Right lobe of liver (tissue), 6 donors: ENCODE data around the gene MEIS2. TPM values are rescaled to one million over a fixed set of nuclear protein-coding genes. Genes with fewer than 3 reads are reported as not detected.

ENCODE experiments used
- ATAC-seq, 4 donors: fragments of 200-7000 bp; cut with Tn5 transposase; one replicate each; pipeline ENCODE4 v1.9.1; 2020; ENCODE audit warnings: mild to moderate bottlenecking in 4 of 4, moderate library complexity in 4 of 4
- DNase-seq, 3 donors: peaks; one replicate each; pipeline ENCODE4 v3.0.0-alpha.2; 2020
- H3K27ac ChIP-seq, 3 donors: fragments of 200-600 bp; one replicate each; pipeline ENCODE4 v1.8.0; 2022
- H3K27me3 ChIP-seq, 2 donors: fragments of 200-600 bp; one replicate each; pipeline ENCODE4 v1.8.0; 2022
- H3K36me3 ChIP-seq, 4 donors: fragments of 200-600 bp; sonication (generic) in 1 of 4; one replicate each; pipeline versions ENCODE4 v1.5.1 to v1.8.0; 2017 to 2022; ENCODE audit warnings: control low read depth in 1 of 4
- H3K4me1 ChIP-seq, 4 donors: fragments of 200-600 bp; sonication (generic) in 1 of 4; one replicate each; pipeline versions ENCODE4 v1.5.1 to v1.8.0; 2017 to 2022; ENCODE audit warnings: control low read depth in 1 of 4
- H3K4me3 ChIP-seq, 3 donors: fragments of 200-600 bp; one replicate each; pipeline ENCODE4 v1.8.0; 2022
- H3K9me3 ChIP-seq, 4 donors: fragments of 200-600 bp; sonication (generic) in 1 of 4; one replicate each; pipeline versions ENCODE4 v1.5.1 to v1.8.0; 2017 to 2022; ENCODE audit warnings: control low read depth in 1 of 4
- CTCF ChIP-seq, 4 donors: fragments of 200-600 bp in 3 of 4; fragments of 450-650 bp in 1 of 4; IDR thresholded peaks; one replicate each; pipeline versions ENCODE4 v1.5.1 to v1.8.0; 2016 to 2022; ENCODE audit warnings: antibody characterized with exemption in 4 of 4, mild to moderate bottlenecking in 2 of 4
- POLR2A ChIP-seq: fragments of 450-650 bp; IDR thresholded peaks from one replicate; pipeline ENCODE4 v1.6.1; 2017; ENCODE audit warnings: antibody characterized with exemption, mild to moderate bottlenecking
- WGBS: methylation state at CpG from one replicate; pipeline ENCODE4 v1.1.6; 2018; ENCODE audit warnings: low coverage, low lambda C conversion rate; ENCODE audit not compliant: insufficient coverage; ENCODE audit errors: missing lambda C conversion rate; 5-methylcytosine and 5-hydroxymethylcytosine counted together
- intact Hi-C, 2 donors: fragments of 100-400 bp; cut with DNase I; formaldehyde crosslinking; loops; one replicate each; pipeline versions ENCODE4 v1.11.2 to v1.14.1; 2022
- total RNA-seq, 6 experiments: library from RNA; depleted of rRNA in 2 of 6; stranded (reverse); fragments of >200 nt in 2 of 6; fragmentation: NEBNext Ultra II Directional in 3 of 6; extraction: Animal tissue kit (Norgen Biotek cat#: 25700) in 3 of 6; gene quantifications; one replicate each; pipeline versions ENCODE4 v1.1.0 to v1.2.4, GENCODE V29; 2016 to 2023
- donor health status: DM: no; HTN: yes; CAD: no.
- donor health status: DM: no; HTN: no; CAD: no.
- donor health status: DM: no; HTN: no; CAD: no.
- donor health status: DM: no; HTN: yes; CAD: no.
- donor health status: DM: no; HTN: yes; CAD: no.

Gene MEIS2
- total RNA-seq, 6 experiments from 2014 or later, result 6.1 to 18.0 (median 7.9) TPM

- Histone ChIP-seq H3K4me3 (no peak overlapping the region), H3K27ac (no peak overlapping the region), H3K9me3 (no peaks in the 10 kb centered on the region), H3K27me3 (no peaks in the 10 kb centered on the region), H3K4me1 (peaks cover 0 to 5% (median 0%) of the 10 kb centered on the region in 4 donors), H3K36me3 (peaks cover 0 to 2% (median under 1%) of the 10 kb centered on the region in 4 donors)
- TF ChIP-seq CTCF (IDR thresholded peaks at IDR 0.05) (no peak), POLR2A (no peak)
- ATAC-seq (no peak), DNase-seq (no peak)
- intact Hi-C loops, result no loop called here
These were observed 23.8 kb downstream of the MEIS2 start for GRCh38 chr15:37076543-37076942.

- Histone ChIP-seq H3K36me3 (no peaks in the 10 kb centered on the region), H3K4me1 (peaks cover 0 to 4% (median 0%) of the 10 kb centered on the region in 4 donors), H3K4me3 (no peak overlapping the region), H3K27me3 (no peaks in the 10 kb centered on the region), H3K9me3 (no peaks in the 10 kb centered on the region), H3K27ac (no peak overlapping the region)
- no peak for ATAC-seq
- DNase-seq, result no peak
- intact Hi-C loops, result no loop called here
- TF ChIP-seq CTCF (IDR thresholded peaks at IDR 0.05) (no peak), POLR2A (no peak)
- 76% methylated on average over 4 of the region's 4 CpGs for WGBS
These were observed 24.6 kb downstream of the MEIS2 start for GRCh38 chr15:37075777-37076176.

- no peak for TF ChIP-seq CTCF (IDR thresholded peaks at IDR 0.05)
- TF ChIP-seq POLR2A, result no peak
- ATAC-seq (no peak), DNase-seq (no peak)
- intact Hi-C loops, result no loop called here
- Histone ChIP-seq H3K9me3 (no peaks in the 10 kb centered on the region), H3K4me3 (no peak overlapping the region), H3K36me3 (no peaks in the 10 kb centered on the region), H3K27me3 (no peaks in the 10 kb centered on the region), H3K27ac (no peak overlapping the region), H3K4me1 (no peaks in the 10 kb centered on the region)
- WGBS, result 100% methylated on average over 1 of the region's 1 CpG
These were observed 28.2 kb downstream of the MEIS2 start for GRCh38 chr15:37072181-37072580.

GRCh38 chr15:37071134-37071533 is 29.2 kb downstream of the MEIS2 start:
- intact Hi-C loops, result no loop called here
- no peaks in the 10 kb centered on the region for H3K9me3 ChIP-seq
- no peak overlapping the region for H3K27ac ChIP-seq
- no peaks in the 10 kb centered on the region for H3K27me3 ChIP-seq
- TF ChIP-seq POLR2A, result no peak
- no peak for TF ChIP-seq CTCF (IDR thresholded peaks at IDR 0.05)
- H3K4me3 ChIP-seq, result no peak overlapping the region
- WGBS, result 79% methylated on average over 3 of the region's 3 CpGs
- ATAC-seq (no peak), DNase-seq (no peak)
- H3K4me1 ChIP-seq, result no peaks in the 10 kb centered on the region
- no peaks in the 10 kb centered on the region for H3K36me3 ChIP-seq

- no peak for TF ChIP-seq CTCF (IDR thresholded peaks at IDR 0.05)
- no peak for TF ChIP-seq POLR2A
- intact Hi-C loops, result no loop called here
- Histone ChIP-seq H3K27ac (no peak overlapping the region), H3K36me3 (no peaks in the 10 kb centered on the region), H3K4me1 (no peaks in the 10 kb centered on the region), H3K27me3 (no peaks in the 10 kb centered on the region), H3K9me3 (no peaks in the 10 kb centered on the region), H3K4me3 (no peak overlapping the region)
- whole genome bisulfite sequencing, result 71% methylated on average over 2 of the region's 2 CpGs
- ATAC-seq, result no peak
- DNase-seq, result no peak
These were observed 29.7 kb downstream of the MEIS2 start for GRCh38 chr15:37070686-37071085.
